Stomach (tissue), 9 donors: ENCODE results near the gene RPS14. TPM values are rescaled to one million over a fixed set of nuclear protein-coding genes. Genes with fewer than 3 reads are reported as not detected.

Experiments
- DNase-seq, 2 donors: peaks; one replicate each; pipeline versions ENCODE4 v3.0.0 to v3.0.0-alpha.2; 2013 to 2019
- H3K27ac ChIP-seq, 5 donors: fragments of 200-600 bp in 4 of 5; sonication (generic) in 4 of 5; one replicate each; pipeline ENCODE4 v1.5.1; 2013 to 2019; ENCODE audit warnings: mild to moderate bottlenecking in 1 of 5, moderate library complexity in 1 of 5
- H3K27me3 ChIP-seq, 3 donors: fragments of 200-600 bp; sonication (generic); one replicate each; pipeline ENCODE4 v1.5.1; 2017 to 2019; ENCODE audit warnings: mixed run types in 1 of 3
- H3K36me3 ChIP-seq, 4 donors: fragments of 200-600 bp; sonication (generic); 1 replicate in 3 of 4; 2 replicates in 1 of 4; pipeline ENCODE4 v1.5.1; 2016 to 2019
- H3K4me1 ChIP-seq, 4 donors: fragments of 200-600 bp; sonication (generic); one replicate each; pipeline ENCODE4 v1.5.1; 2016 to 2019
- H3K4me3 ChIP-seq, 4 donors: fragments of 200-600 bp; sonication (generic) in 3 of 4; one replicate each; pipeline ENCODE4 v1.5.1; 2016 to 2019; ENCODE audit warnings: mild to moderate bottlenecking in 1 of 4
- H3K9me3 ChIP-seq, 4 donors: fragments of 200-600 bp; sonication (generic); one replicate each; pipeline ENCODE4 v1.5.1; 2016 to 2019
- CTCF ChIP-seq, 7 experiments: fragments of 450-650 bp in 4 of 7; fragments of 200-600 bp in 3 of 7; sonication (generic) in 3 of 7; IDR thresholded peaks; one replicate each; pipeline ENCODE4 v1.5.1; 2016 to 2019; ENCODE audit warnings: antibody characterized with exemption in 7 of 7, control low read depth in 2 of 7, mild to moderate bottlenecking in 1 of 7
- EP300 ChIP-seq: sonication (generic); formaldehyde crosslinking; IDR thresholded peaks from one replicate; pipeline ENCODE4 v1.6.1; 2017; ENCODE audit warnings: antibody characterized with exemption
- POLR2A ChIP-seq, 4 donors: fragments of 450-650 bp; IDR thresholded peaks; one replicate each; pipeline ENCODE4 v1.6.1; 2016; ENCODE audit warnings: antibody characterized with exemption in 4 of 4, control low read depth in 2 of 4, mild to moderate bottlenecking in 1 of 4, moderate library complexity in 1 of 4
- POLR2AphosphoS5 ChIP-seq, 3 donors: sonication (generic); formaldehyde crosslinking; IDR thresholded peaks; one replicate each; pipeline ENCODE4 v1.6.1; 2016; ENCODE audit warnings: antibody characterized with exemption in 3 of 3
- WGBS, 5 donors: extraction: QIAGEN DNeasy Blood & Tissue Kit in 3 of 5; methylation state at CpG; one replicate each; pipeline versions ENCODE4 v1.1.5 to v1.1.7; 2013 to 2018; 5-methylcytosine and 5-hydroxymethylcytosine counted together
- intact Hi-C: fragments of 100-400 bp; cut with DNase I; formaldehyde crosslinking; loops from one replicate; pipeline ENCODE4 v1.15.1; 2023; ENCODE audit warnings: low total_unique reads
- polyA plus RNA-seq, 3 donors: library from polyadenylated mRNA; stranded (reverse); fragments of 200-250 nt; gene quantifications; one replicate each; pipeline ENCODE4 v1.2.3, GENCODE V29; 2013
- total RNA-seq, 5 donors: library from RNA; depleted of rRNA; stranded (reverse); fragments of >200 nt; gene quantifications; one replicate each; pipeline versions ENCODE4 v1.1.0 to v1.2.3, GENCODE V29; 2014 to 2016
- donor health status: healthy with polysubstance abuse.
- donor health status: Bipolar disorder and iron deficiency.
- donor health status: healthy.

Gene RPS14
- total and polyA plus RNA-seq, 8 donors = 899 to 6,427 (median 3,570) TPM

GRCh38 chr5:150496098-150496497 is 46.6 kb upstream of the RPS14 start:
- intact Hi-C loops = no loop called here
- H3K9me3 ChIP-seq = no peaks in the 10 kb centered on the region
- H3K27me3 ChIP-seq = no peaks in the 10 kb centered on the region
- TF ChIP-seq POLR2A (IDR thresholded peaks at IDR 0.05) (no peak), EP300 (no peak), CTCF (IDR thresholded peaks at IDR 0.05) (no peak), POLR2AphosphoS5 (IDR thresholded peaks at IDR 0.05) (no peak)
- H3K4me1 ChIP-seq = peaks cover 61 to 80% (median 72%) of the 10 kb centered on the region in 4 donors
- peak overlapping the region in 4 of 5 donors; percentile 60 to 73 (median 71) for H3K27ac ChIP-seq
- no peak for DNase-seq
- WGBS, 5 donors = 85 to 91% (median 86%) methylated on average over 3 of the region's 3 CpGs
- H3K36me3 ChIP-seq = peaks cover 0 to 6% (median 1%) of the 10 kb centered on the region in 4 donors
- no peak overlapping the region for H3K4me3 ChIP-seq

- no peaks in the 10 kb centered on the region for H3K27me3 ChIP-seq
- no peak overlapping the region for H3K4me3 ChIP-seq
- peak overlapping the region in 3 of 5 donors; percentile 59 to 97 (median 65) for H3K27ac ChIP-seq
- WGBS, 5 donors = 58 to 71% (median 70%) methylated on average over 4 to 6 of the region's 6 CpGs
- H3K36me3 ChIP-seq = peaks cover 3 to 15% (median 7%) of the 10 kb centered on the region in 4 donors
- no peaks in the 10 kb centered on the region for H3K9me3 ChIP-seq
- DNase-seq = no peak
- intact Hi-C loops = no loop called here
- H3K4me1 ChIP-seq = peaks cover 65 to 80% (median 72%) of the 10 kb centered on the region in 4 donors
- TF ChIP-seq POLR2AphosphoS5 (IDR thresholded peaks at IDR 0.05) (no peak), CTCF (IDR thresholded peaks at IDR 0.05) (no peak), POLR2A (IDR thresholded peaks at IDR 0.05) (no peak), EP300 (no peak)
Observed at GRCh38 chr5:150492621-150493020, 43.1 kb upstream of the RPS14 start.

- 81 to 92% (median 87%) methylated on average over 4 of the region's 4 CpGs for WGBS, 5 donors
- H3K27ac ChIP-seq = peak overlapping the region; percentile 14 to 97 (median 59)
- H3K4me3 ChIP-seq = no peak overlapping the region
- no peaks in the 10 kb centered on the region for H3K27me3 ChIP-seq
- intact Hi-C loops = no loop called here
- H3K4me1 ChIP-seq = peaks cover 65 to 80% (median 72%) of the 10 kb centered on the region in 4 donors
- DNase-seq = no peak
- no peak for TF ChIP-seq POLR2AphosphoS5 (IDR thresholded peaks at IDR 0.05)
- no peaks in the 10 kb centered on the region for H3K9me3 ChIP-seq
- H3K36me3 ChIP-seq = peaks cover 3 to 15% (median 7%) of the 10 kb centered on the region in 4 donors
Observed at GRCh38 chr5:150491876-150492275, 42.3 kb upstream of the RPS14 start.

- no peak for TF ChIP-seq EP300
- TF ChIP-seq POLR2AphosphoS5 (IDR thresholded peaks at IDR 0.05) = no peak
- TF ChIP-seq CTCF (IDR thresholded peaks at IDR 0.05) = no peak
- no peak for TF ChIP-seq POLR2A (IDR thresholded peaks at IDR 0.05)
- Histone ChIP-seq H3K4me1 (peaks cover 59 to 74% (median 69%) of the 10 kb centered on the region in 4 donors), H3K9me3 (no peaks in the 10 kb centered on the region), H3K36me3 (peaks cover 3 to 15% (median 7%) of the 10 kb centered on the region in 4 donors), H3K27ac (peak overlapping the region; percentile 28 to 97 (median 95)), H3K4me3 (no peak overlapping the region), H3K27me3 (no peaks in the 10 kb centered on the region)
- DNase-seq = peak in 1 of 2 donors; percentile 56
- WGBS, 5 donors = 55 to 73% (median 67%) methylated on average over 1 of the region's 1 CpG
- intact Hi-C loops = no loop called here
Observed at GRCh38 chr5:150490754-150491153, 41.2 kb upstream of the RPS14 start.

GRCh38 chr5:150490296-150490669 is 40.7 kb upstream of the RPS14 start:
- TF ChIP-seq POLR2A (IDR thresholded peaks at IDR 0.05) = no peak
- no peak for TF ChIP-seq EP300
- TF ChIP-seq CTCF (IDR thresholded peaks at IDR 0.05) = no peak
- TF ChIP-seq POLR2AphosphoS5 (IDR thresholded peaks at IDR 0.05) = no peak
- peak overlapping the region; percentile 11 to 97 (median 95) for H3K27ac ChIP-seq
- H3K4me1 ChIP-seq = peaks cover 59 to 77% (median 72%) of the 10 kb centered on the region in 4 donors
- peak overlapping the region in 1 of 4 donors; percentile 13 for H3K4me3 ChIP-seq
- WGBS, 5 donors = 69 to 87% (median 76%) methylated on average over 2 of the region's 2 CpGs
- peaks cover 3 to 15% (median 7%) of the 10 kb centered on the region in 4 donors for H3K36me3 ChIP-seq
- H3K27me3 ChIP-seq = no peaks in the 10 kb centered on the region
- no peak for DNase-seq
- intact Hi-C loops = no loop called here
- no peaks in the 10 kb centered on the region for H3K9me3 ChIP-seq
